ENCODE data around the gene MICAL3.
A peak's percentile ranks its signal among the peaks of the same experiment; 100 is the strongest.
"Not testable (repeated sequence)": the region's sequence is repeated elsewhere in the genome, so short reads cannot be mapped to it uniquely, and the experiment has no call there.

The MICAL3 gene

DNA sequence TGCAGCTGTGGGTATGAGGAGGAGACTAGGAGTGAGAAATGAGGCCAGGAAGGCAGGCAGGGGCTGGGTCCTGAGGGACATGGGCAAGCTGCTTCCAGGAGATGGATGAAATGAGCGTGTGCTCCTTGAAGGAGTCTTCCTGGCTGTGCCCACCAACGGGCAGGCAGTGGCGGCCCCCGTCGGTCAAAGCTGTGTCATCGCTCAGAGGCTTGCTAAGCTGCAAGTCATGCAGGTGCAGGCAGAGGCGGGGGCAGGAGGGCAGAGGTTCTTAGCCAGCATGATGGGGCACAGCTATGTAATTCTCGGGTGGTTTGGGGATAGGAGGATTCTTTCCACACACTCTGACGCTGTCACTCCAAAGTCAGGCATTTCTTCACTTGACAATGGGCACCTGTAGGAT lies 40.9 kb upstream of the MICAL3 start:
- TF ChIP-seq, protein P1, sequence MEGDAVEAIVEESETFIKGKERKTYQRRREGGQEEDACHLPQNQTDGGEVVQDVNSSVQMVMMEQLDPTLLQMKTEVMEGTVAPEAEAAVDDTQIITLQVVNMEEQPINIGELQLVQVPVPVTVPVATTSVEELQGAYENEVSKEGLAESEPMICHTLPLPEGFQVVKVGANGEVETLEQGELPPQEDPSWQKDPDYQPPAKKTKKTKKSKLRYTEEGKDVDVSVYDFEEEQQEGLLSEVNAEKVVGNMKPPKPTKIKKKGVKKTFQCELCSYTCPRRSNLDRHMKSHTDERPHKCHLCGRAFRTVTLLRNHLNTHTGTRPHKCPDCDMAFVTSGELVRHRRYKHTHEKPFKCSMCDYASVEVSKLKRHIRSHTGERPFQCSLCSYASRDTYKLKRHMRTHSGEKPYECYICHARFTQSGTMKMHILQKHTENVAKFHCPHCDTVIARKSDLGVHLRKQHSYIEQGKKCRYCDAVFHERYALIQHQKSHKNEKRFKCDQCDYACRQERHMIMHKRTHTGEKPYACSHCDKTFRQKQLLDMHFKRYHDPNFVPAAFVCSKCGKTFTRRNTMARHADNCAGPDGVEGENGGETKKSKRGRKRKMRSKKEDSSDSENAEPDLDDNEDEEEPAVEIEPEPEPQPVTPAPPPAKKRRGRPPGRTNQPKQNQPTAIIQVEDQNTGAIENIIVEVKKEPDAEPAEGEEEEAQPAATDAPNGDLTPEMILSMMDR (conservative IDR thresholded peaks at IDR 0.05; ENCODE audit: control insufficient read depth, insufficient read depth, low read depth, low read length): no peak
- no peak for DNase-seq (ENCODE audit: low read depth)
- no peak overlapping the region for H3K4me3 ChIP-seq (ENCODE audit: control insufficient read depth, low read depth, low read length)

DNA sequence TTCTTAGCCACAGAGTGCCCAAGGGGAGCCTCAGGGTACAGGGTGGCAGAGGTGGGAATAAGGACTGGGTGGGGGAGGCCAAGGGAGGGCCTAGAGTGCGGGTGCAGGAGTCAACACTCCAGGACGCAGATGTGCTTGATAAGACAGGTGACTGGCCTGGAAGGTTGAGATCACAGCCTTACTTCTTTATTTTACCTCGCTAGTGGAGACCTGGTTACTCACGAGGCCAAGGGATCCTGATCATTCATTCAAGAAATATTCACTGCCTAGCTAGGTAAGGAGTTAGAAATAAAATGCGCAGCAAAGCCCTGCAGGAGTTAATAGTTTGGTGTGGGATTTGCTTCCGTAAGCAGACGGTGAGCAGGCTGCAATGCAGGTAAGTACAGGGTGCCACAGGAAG lies 40.3 kb upstream of the MICAL3 start:
- H3K4me3 ChIP-seq (ENCODE audit: control insufficient read depth, low read depth, low read length): no peak overlapping the region
- TF ChIP-seq, protein P1 (conservative IDR thresholded peaks at IDR 0.05; ENCODE audit: control insufficient read depth, insufficient read depth, low read depth, low read length): no peak
- no peak for DNase-seq (ENCODE audit: low read depth)

GRCh38 chr22:18063715-18064114 lies 39.4 kb upstream of the MICAL3 start:
- DNase-seq (ENCODE audit: low read depth); H3K4me3 ChIP-seq (ENCODE audit: control insufficient read depth, low read depth, low read length): not testable (repeated sequence)

DNA sequence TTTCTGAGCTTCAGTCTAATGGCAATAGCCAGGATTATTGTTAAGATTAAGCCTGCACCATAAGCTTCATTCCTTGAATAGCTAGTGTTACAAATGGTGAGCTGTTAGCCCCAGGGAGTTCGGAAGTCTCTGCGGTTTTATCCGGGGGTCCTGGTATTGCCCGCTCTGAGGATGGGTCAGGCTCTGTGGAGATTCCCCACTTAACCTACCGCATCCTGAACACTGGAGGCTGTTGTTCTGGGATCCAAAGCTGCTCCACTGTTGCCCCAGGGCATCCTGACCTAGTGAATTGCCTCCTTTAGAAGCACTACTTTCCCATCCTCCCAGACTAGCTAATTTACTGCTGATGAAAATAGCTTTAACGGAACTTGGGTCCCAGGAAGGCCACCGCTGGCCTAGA lies 38.9 kb upstream of the MICAL3 start:
- DNase-seq (ENCODE audit: low read depth): no peak
- no peak overlapping the region for H3K4me3 ChIP-seq (ENCODE audit: control insufficient read depth, low read depth, low read length)
- TF ChIP-seq, protein P1 (conservative IDR thresholded peaks at IDR 0.05; ENCODE audit: control insufficient read depth, insufficient read depth, low read depth, low read length): no peak

DNA sequence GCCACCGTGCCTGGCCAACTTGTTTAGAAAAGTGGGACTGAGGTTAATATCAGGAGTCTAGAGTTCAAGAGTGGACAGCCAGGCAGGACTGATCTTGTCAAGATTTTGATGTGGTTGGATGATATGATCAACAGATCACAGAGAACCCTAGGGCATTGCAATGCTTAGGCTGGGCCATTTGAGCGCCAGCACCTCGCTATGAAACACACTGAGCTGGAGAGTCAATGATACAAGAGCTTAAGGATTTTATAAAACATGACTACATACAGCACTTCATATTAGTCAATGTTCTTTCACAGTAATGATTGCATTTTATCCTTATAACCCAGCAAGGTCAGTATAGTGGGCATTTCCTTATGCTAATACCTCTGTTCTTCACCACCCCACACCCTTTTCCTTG lies 38.1 kb upstream of the MICAL3 start:
- H3K4me3 ChIP-seq (ENCODE audit: control insufficient read depth, low read depth, low read length): no peak overlapping the region
- TF ChIP-seq, protein P1 (conservative IDR thresholded peaks at IDR 0.05; ENCODE audit: control insufficient read depth, insufficient read depth, low read depth, low read length): no peak
- DNase-seq (ENCODE audit: low read depth): no peak

DNA sequence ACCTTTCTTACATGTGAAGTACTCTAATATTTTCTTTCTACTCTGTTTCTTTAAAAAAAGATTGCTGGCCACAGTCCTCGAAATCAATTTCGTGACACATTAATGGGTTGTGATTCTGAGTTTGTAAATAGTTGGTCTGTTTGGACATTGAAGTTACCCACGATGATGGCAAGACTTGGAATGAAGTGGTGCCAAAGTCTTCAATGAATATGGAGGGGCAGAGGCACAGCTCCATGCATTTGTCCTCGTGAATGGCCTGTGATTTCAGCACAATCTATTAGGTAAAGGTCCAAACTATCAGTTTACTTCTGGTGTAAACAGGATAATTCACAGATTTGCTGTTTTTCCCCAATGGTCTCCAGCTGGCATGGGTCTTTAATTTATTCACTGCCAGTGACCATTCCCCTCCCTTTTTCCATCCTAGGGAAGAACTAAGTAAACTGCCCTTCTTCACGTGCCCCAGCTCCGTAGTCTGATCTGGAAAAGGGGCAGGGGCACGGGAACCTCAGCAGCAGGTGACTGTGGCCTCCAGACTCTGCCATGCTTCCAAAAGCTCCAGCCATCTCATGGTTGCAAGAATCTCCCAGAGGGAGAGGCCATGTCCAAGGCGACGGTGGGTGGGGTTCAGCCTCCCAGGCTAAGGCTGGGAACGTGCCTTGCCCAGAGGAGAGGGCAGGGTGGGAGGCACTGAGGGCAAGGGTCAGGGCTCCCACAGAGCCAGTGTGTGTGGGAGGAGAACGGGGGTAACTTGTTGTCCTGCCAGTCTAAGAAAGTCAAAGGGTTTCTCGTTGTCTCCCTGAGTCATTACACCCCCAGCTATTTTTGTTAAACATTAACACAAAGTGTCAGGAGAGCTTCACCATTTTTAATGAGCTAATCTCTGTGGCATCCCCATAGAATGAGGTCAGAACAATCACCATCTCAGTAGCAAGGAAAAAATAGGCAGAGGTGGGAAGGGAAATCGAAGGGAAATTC lies 36.6 kb upstream of the MICAL3 start:
- no peak overlapping the region for H3K4me3 ChIP-seq (ENCODE audit: control insufficient read depth, low read depth, low read length)
- TF ChIP-seq, protein P1 (conservative IDR thresholded peaks at IDR 0.05; ENCODE audit: control insufficient read depth, insufficient read depth, low read depth, low read length): no peak
- DNase-seq (ENCODE audit: low read depth): peak; percentile 62

GRCh38 chr22:18059991-18060390 lies 35.6 kb upstream of the MICAL3 start:
- no peak for DNase-seq (ENCODE audit: low read depth)
- TF ChIP-seq, protein P1 (conservative IDR thresholded peaks at IDR 0.05; ENCODE audit: control insufficient read depth, insufficient read depth, low read depth, low read length): no peak
- H3K4me3 ChIP-seq (ENCODE audit: control insufficient read depth, low read depth, low read length): no peak overlapping the region

All from fibroblast of mammary gland (primary cell).